Small intestine (tissue), 7 donors: ENCODE results near the gene GNB1L. TPM values are rescaled to one million over a fixed set of nuclear protein-coding genes. Genes with fewer than 3 reads are reported as not detected.

Source experiments
- DNase-seq, 2 donors: peaks; one replicate each; pipeline versions ENCODE4 v3.0.0 to v3.0.0-alpha.2; 2013
- FAIRE-seq: peaks from 2 replicates; lab custom pipeline; 2012; peaks lifted over from hg19 to GRCh38; lab: Jason Lieb, UNC
- H3K27ac ChIP-seq, 3 donors: one replicate each; pipeline ENCODE4 v1.5.1; 2013; ENCODE audit warnings: low read length in 2 of 3, mild to moderate bottlenecking in 2 of 3, control low read depth in 1 of 3, inconsistent platforms in 1 of 3, low read depth in 1 of 3, moderate library complexity in 1 of 3
- H3K27me3 ChIP-seq, 3 donors: one replicate each; pipeline ENCODE4 v1.6.1; 2013; ENCODE audit warnings: low read length in 3 of 3, inconsistent platforms in 1 of 3; ENCODE audit not compliant: control insufficient read depth in 3 of 3, insufficient read depth in 3 of 3
- H3K36me3 ChIP-seq, 3 donors: one replicate each; pipeline ENCODE4 v1.6.1; 2013; ENCODE audit warnings: low read length in 3 of 3, inconsistent platforms in 1 of 3, low read depth in 1 of 3, mild to moderate bottlenecking in 1 of 3, moderate library complexity in 1 of 3; ENCODE audit not compliant: control insufficient read depth in 3 of 3, insufficient read depth in 2 of 3
- H3K4me1 ChIP-seq, 3 donors: one replicate each; pipeline ENCODE4 v1.6.1; 2013; ENCODE audit warnings: low read length in 2 of 3, inconsistent platforms in 1 of 3, low read depth in 1 of 3, mild to moderate bottlenecking in 1 of 3, moderate library complexity in 1 of 3; ENCODE audit not compliant: control insufficient read depth in 3 of 3, insufficient read depth in 2 of 3
- H3K4me3 ChIP-seq, 3 donors: one replicate each; pipeline ENCODE4 v1.5.1; 2013; ENCODE audit warnings: low read length in 3 of 3, control low read depth in 1 of 3, inconsistent platforms in 1 of 3, low read depth in 1 of 3, mild to moderate bottlenecking in 1 of 3, moderate library complexity in 1 of 3
- H3K9me3 ChIP-seq, 2 donors: one replicate each; pipeline ENCODE4 v1.6.1; 2013; ENCODE audit warnings: low read depth in 1 of 2, low read length in 1 of 2; ENCODE audit not compliant: control insufficient read depth in 2 of 2, insufficient read depth in 1 of 2
- WGBS, 3 donors: extraction: QIAGEN DNeasy Blood & Tissue Kit; methylation state at CpG; one replicate each; pipeline ENCODE4 v1.1.7; 2013; 5-methylcytosine and 5-hydroxymethylcytosine counted together
- polyA plus RNA-seq, 4 donors: library from polyadenylated mRNA; stranded (reverse) in 3 of 4; unstranded in 1 of 4; fragments of 200-250 nt in 3 of 4; fragments of 120-200 nt in 1 of 4; gene quantifications; one replicate each; pipeline versions ENCODE4 v1.2.1 to v1.2.3, GENCODE V29; 2013
- donor health status: healthy with polysubstance abuse.
- donor health status: control.
- donor health status: control.
- donor health status: Bipolar disorder and iron deficiency.
- donor health status: healthy.

GNB1L gene
- polyA plus RNA-seq, 4 donors: 4.0 to 18.9 (median 9.8) TPM

GRCh38 chr22:19769393-19769715, 85.3 kb downstream of the GNB1L start:
- Histone ChIP-seq H3K27ac (no peak overlapping the region), H3K36me3 (no peaks in the 10 kb centered on the region), H3K9me3 (no peaks in the 10 kb centered on the region), H3K27me3 (peaks cover 12 to 82% (median 35%) of the 10 kb centered on the region in 3 donors), H3K4me1 (peaks cover 0 to 7% (median 0%) of the 10 kb centered on the region in 3 donors), H3K4me3 (no peak overlapping the region)
- FAIRE-seq: no peak
- no peak for DNase-seq
- 88 to 92% (median 91%) methylated on average over 12 of the region's 12 CpGs for WGBS, 3 donors

- 15 to 16% (median 15%) methylated on average over 30 to 35 of the region's 35 CpGs for WGBS, 3 donors
- H3K27me3 ChIP-seq: peaks cover 13 to 88% (median 48%) of the 10 kb centered on the region in 3 donors
- no peak for FAIRE-seq
- H3K4me3 ChIP-seq: no peak overlapping the region
- H3K27ac ChIP-seq: no peak overlapping the region
- no peaks in the 10 kb centered on the region for H3K36me3 ChIP-seq
- peaks cover 0 to 11% (median 0%) of the 10 kb centered on the region in 3 donors for H3K4me1 ChIP-seq
- DNase-seq: no peak
- no peaks in the 10 kb centered on the region for H3K9me3 ChIP-seq
Measured at GRCh38 chr22:19767427-19768341, 87.0 kb downstream of the GNB1L start.

GRCh38 chr22:19766511-19767426, 87.9 kb downstream of the GNB1L start:
- DNase-seq (peak; percentile 28 to 49), FAIRE-seq (no peak)
- H3K27me3 ChIP-seq: peaks cover 17 to 91% (median 55%) of the 10 kb centered on the region in 3 donors
- WGBS, 3 donors: 1 to 2% (median 1%) methylated on average over 68 to 103 of the region's 103 CpGs
- H3K4me1 ChIP-seq: peaks cover 0 to 11% (median 0%) of the 10 kb centered on the region in 3 donors
- no peaks in the 10 kb centered on the region for H3K9me3 ChIP-seq
- H3K36me3 ChIP-seq: no peaks in the 10 kb centered on the region
- H3K4me3 ChIP-seq: peak overlapping the region in 1 of 3 donors; percentile 41
- no peak overlapping the region for H3K27ac ChIP-seq

- peaks cover 20 to 88% (median 55%) of the 10 kb centered on the region in 3 donors for H3K27me3 ChIP-seq
- FAIRE-seq (no peak), DNase-seq (no peak)
- 1 to 2% (median 2%) methylated on average over 20 to 36 of the region's 36 CpGs for WGBS, 3 donors
- H3K36me3 ChIP-seq: no peaks in the 10 kb centered on the region
- H3K9me3 ChIP-seq: no peaks in the 10 kb centered on the region
- no peak overlapping the region for H3K27ac ChIP-seq
- peak overlapping the region in 1 of 3 donors; percentile 41 for H3K4me3 ChIP-seq
- H3K4me1 ChIP-seq: peaks cover 0 to 11% (median 3%) of the 10 kb centered on the region in 3 donors
Measured at GRCh38 chr22:19766240-19766510, 88.5 kb downstream of the GNB1L start.

GRCh38 chr22:19765477-19766239, 89.0 kb downstream of the GNB1L start:
- Histone ChIP-seq H3K4me3 (peak overlapping the region in 1 of 3 donors; percentile 41), H3K27me3 (peaks cover 25 to 86% (median 54%) of the 10 kb centered on the region in 3 donors), H3K9me3 (no peaks in the 10 kb centered on the region), H3K4me1 (peaks cover 0 to 11% (median 4%) of the 10 kb centered on the region in 3 donors), H3K27ac (no peak overlapping the region), H3K36me3 (no peaks in the 10 kb centered on the region)
- DNase-seq (peak; percentile 18 to 56), FAIRE-seq (no peak)
- 1 to 3% (median 2%) methylated on average over 70 to 83 of the region's 83 CpGs for WGBS, 3 donors

- Histone ChIP-seq H3K27ac (no peak overlapping the region), H3K4me3 (no peak overlapping the region), H3K27me3 (peaks cover 24 to 83% (median 54%) of the 10 kb centered on the region in 3 donors), H3K4me1 (peaks cover 0 to 11% (median 4%) of the 10 kb centered on the region in 3 donors), H3K9me3 (no peaks in the 10 kb centered on the region), H3K36me3 (no peaks in the 10 kb centered on the region)
- DNase-seq: no peak
- WGBS, 3 donors: 29 to 47% (median 45%) methylated on average over 25 of the region's 25 CpGs
- FAIRE-seq: no peak
Measured at GRCh38 chr22:19764636-19765476, 89.8 kb downstream of the GNB1L start.

GRCh38 chr22:19764299-19764593, 90.4 kb downstream of the GNB1L start:
- FAIRE-seq (no peak), DNase-seq (no peak)
- Histone ChIP-seq H3K27me3 (peaks cover 28 to 83% (median 54%) of the 10 kb centered on the region in 3 donors), H3K4me1 (peaks cover 0 to 11% (median 4%) of the 10 kb centered on the region in 3 donors), H3K4me3 (no peak overlapping the region), H3K9me3 (no peaks in the 10 kb centered on the region), H3K36me3 (no peaks in the 10 kb centered on the region), H3K27ac (no peak overlapping the region)
- 59 to 70% (median 60%) methylated on average over 11 to 17 of the region's 17 CpGs for WGBS, 3 donors
